Suppressor macrophage treated with lipopolysaccharide for 4 hours (primary cell): ENCODE data around the gene PGA4.
"Not testable (repeated sequence)": the region's sequence is repeated elsewhere in the genome, so short reads cannot be mapped to it uniquely, and the experiment has no call there.

ENCODE experiments used
- DNase-seq: peaks from one replicate; pipeline ENCODE4 v3.0.0-alpha.2; 2020

PGA4 gene

GRCh38 chr11:61252332-61252731 lies 30.2 kb downstream of the PGA4 start:
- not testable (repeated sequence) for DNase-seq

- peak; percentile 81 for DNase-seq
Observed at GRCh38 chr11:61254403-61255025, 32.4 kb downstream of the PGA4 start.

DNA sequence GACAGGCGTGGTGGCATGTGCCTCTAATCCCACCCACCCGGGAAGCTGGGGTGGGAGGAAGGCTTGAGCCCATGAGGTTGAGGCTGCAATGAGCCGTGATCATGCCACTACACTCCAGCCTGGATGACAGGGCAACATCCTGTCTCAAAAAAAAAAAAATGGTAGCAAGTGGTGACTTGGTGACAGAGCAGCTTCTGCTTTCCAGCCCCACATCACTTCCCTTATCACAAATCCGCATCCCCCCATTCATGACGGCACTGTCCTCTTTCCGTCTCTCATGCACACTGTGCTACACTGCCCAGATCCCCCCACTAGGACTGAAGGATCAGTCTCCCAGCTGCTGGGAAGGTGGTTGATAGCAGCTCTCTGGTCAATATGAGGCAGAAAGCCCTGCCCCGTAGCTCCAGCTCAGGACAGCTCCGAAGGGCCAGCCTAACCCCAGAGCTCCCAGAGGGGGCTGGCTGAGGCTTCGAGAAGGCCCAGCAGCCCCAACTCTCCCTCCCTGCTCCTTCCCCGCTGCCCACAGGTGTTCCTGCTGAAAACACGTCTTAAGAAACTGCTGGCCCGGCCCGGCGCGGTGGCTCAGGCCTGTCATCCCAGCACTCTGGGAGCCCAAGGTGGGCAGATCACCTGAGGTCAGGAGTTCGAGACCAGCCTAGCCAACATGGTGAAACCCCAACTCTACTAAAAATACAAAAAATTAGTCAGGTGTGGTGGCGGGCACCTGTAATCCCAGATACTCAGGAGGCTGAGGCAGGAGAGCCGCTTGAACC lies 34.7 kb downstream of the PGA4 start:
- peak; percentile 66 for DNase-seq

DNA sequence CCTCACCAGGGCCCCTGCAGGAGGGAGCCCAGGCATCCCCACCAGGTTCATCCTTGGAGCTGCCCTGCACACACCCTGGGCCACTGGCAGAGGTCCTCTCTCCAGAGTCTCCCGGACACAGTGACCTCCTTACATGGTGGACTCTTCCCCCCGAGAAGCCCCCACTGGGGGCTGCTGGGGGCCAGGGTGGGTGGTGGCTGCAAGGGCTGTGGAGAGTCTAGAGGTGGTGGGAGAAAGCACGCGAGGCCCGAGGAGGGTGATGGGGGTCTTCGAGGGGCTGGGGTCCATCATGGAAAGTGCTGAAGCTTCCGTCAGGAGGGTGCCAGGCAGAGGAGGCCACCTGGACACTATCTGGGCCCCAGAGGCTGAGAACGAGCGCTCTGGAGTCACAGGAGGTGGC lies 36.4 kb downstream of the PGA4 start:
- DNase-seq = no peak

DNA sequence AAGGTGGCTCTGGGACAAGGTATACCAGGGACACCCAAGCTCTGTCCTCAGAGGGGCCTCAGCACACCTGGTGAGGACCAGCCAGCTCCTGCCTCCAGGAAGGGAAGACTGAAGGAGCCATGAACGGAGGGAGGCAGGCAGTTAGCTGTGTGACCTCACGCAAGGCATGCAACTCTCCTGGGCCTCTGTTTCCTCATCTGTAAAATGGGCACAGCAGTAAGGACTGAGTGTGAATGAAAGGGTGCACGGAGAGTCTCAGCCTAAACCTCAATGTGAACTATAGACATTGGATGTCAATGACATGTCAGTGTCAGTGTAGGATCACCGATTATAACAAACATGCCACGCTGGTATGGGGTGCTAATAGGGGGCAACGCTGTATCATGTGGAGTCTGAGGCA lies 37.2 kb downstream of the PGA4 start:
- DNase-seq = no peak

DNA sequence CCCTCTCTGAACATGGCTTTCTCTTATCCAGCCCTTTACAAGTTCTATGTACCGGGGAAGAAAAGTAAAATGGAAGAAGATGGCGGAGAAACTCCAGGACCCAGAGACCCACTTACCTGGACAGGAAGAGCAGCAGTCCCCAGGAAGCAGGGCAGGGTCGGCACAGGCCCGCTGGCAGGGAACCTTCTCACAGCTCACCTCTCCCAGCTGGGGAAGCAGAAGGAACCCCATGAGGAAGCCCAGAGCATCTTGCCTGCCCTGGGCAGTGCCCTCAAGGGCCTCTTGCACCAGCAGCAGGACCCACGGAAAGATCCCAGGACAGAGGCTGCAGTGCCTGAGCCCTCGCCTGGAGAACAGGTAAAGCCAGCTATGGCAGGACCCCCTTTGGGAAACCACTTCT lies 42.2 kb downstream of the PGA4 start:
- DNase-seq = no peak

- DNase-seq = no peak
Observed at GRCh38 chr11:61264795-61265194, 42.6 kb downstream of the PGA4 start.

GRCh38 chr11:61265357-61265756 lies 43.2 kb downstream of the PGA4 start:
- DNase-seq = no peak

- DNase-seq = no peak
Observed at GRCh38 chr11:61266602-61267001, 44.5 kb downstream of the PGA4 start.

GRCh38 chr11:61267437-61267841 lies 45.3 kb downstream of the PGA4 start:
- DNase-seq = no peak

DNA sequence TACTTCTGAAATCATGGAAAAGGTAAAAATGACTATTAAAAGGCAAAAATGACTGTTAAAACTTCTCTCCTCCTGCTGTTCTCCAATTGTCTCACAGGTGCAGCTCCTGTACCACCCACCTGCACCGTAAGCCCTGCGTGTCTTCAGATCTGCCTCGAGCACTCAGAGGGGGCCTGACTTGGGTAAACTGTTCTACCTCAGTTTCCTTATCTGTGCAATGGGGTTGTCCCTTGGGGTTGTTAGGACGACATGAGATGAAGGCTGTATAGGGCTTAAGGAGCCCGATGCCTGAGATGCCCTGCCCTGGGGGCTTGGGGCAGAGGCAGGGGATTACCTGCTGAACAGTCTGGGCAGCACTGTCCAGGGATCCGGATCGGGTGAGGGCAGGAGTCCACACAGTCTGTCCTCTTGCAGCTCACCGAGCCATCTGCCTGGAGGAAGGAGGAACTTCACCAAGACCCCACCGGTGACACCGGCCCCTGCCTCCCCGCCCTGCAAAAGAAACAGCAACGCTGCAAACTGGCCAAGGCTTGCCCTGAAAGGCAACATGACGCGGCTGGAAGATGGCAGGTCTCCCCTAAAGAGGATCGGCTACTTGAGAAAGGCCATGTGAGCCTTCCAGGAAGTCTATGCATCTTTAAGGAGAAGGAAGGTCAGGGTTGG lies 46.6 kb downstream of the PGA4 start:
- no peak for DNase-seq

DNA sequence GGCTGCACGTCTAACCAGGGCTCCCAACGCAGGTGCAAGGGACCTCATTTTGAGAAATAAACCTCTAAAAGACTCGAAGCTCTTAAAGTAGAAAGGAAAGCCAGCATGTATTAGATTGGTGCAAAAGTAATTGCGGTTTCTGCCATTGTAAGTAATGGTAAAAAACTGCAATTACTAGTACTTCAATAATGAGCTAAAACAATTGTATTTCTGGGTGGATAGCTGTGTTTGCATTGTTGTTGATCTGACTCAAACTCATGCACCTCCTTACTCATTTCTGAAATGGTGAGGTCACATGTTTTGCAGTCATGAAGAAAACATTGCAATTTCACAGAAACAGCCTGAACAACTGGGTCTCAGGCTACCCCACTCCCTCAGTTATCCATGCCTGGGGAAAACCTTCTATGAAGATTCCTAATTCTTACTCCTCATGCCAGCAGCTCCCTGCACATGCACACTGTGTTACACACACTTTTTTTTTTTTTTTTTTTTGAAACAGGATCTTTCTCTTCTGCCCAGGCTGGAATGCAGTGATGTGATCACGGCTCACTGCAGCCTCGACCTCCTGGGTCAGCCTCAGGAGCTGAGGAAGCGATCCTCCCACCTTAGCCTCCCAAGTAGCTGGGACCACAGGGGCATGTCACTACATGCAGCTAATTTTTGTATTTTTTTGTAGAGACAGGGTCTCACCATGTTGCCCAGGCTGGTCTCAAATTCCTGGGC lies 48.4 kb downstream of the PGA4 start:
- DNase-seq = peak; percentile 63

GRCh38 chr11:61272731-61273130 lies 50.6 kb downstream of the PGA4 start:
- no peak for DNase-seq

DNA sequence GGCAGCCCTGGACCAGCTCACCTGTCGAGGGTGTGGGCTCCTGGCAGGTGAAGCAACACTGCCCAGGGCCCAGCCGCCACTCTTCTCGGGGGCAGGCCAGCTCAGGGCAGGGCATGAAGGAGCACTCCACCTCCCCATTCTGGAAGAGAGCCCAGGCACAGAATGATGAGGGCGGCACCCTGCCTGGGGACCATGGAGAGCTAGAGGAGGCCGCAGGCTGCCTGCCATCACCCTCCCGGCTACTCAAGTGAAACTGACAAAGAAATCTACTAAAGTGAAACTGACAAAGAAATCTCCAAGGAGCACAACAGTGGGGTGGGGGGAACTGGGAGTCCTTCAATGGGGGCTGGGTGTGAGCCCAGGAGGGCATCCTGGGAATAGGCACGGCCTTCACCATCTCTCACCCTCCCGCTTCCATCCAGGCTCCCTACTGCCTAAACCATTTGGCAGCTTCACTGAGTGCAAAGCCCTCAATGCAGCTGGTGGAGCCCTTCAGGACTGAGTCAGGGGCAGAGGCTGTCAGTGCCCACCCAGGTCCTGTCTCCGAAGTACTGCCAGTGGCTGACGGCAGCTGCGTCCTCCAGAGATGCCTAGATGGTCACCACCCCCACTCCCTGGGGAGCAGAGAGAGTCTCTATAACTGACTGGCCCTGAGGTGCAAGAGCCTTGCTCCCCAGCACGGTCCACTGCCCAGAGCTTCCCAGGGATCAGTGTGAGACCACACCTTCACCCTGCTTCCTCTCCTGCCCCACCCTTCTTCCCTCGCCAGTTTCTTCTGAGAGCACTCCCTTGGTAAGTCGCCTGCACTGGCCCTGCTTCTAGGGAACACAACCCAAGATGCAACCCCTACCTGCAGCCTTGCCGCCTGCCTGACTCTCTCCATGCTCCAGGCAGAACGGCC lies 51.3 kb downstream of the PGA4 start:
- DNase-seq = no peak

- DNase-seq = no peak
Observed at GRCh38 chr11:61274084-61274483, 51.9 kb downstream of the PGA4 start.

- DNase-seq = no peak
Observed at GRCh38 chr11:61275191-61275590, 53.0 kb downstream of the PGA4 start.

GRCh38 chr11:61277186-61278000 lies 55.2 kb downstream of the PGA4 start:
- DNase-seq = no peak

DNA sequence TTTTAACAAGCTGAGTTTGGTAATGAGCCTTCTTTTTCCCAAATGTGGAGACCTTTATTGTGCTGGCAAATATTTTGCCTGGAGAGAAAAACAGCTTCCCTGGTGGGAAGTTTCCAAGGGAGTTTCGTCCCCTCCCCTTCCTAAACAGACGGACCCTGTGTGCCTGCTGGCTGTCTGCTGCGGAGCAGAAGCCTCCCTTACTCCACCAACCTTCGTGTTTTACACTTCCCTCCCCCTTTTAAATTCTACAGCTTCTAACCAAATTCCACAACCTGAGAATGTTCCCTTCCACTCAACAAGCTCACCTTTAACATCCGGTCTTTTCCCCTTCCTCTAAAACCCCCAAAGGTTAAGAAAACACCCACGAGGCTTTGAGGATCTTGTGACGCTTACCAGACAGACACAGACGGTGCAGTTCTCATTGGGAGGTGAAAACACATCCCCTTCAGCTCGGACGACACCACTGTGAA lies 55.9 kb downstream of the PGA4 start:
- DNase-seq = no peak

- no peak for DNase-seq
Observed at GRCh38 chr11:61279934-61280659, 58.0 kb downstream of the PGA4 start.

DNA sequence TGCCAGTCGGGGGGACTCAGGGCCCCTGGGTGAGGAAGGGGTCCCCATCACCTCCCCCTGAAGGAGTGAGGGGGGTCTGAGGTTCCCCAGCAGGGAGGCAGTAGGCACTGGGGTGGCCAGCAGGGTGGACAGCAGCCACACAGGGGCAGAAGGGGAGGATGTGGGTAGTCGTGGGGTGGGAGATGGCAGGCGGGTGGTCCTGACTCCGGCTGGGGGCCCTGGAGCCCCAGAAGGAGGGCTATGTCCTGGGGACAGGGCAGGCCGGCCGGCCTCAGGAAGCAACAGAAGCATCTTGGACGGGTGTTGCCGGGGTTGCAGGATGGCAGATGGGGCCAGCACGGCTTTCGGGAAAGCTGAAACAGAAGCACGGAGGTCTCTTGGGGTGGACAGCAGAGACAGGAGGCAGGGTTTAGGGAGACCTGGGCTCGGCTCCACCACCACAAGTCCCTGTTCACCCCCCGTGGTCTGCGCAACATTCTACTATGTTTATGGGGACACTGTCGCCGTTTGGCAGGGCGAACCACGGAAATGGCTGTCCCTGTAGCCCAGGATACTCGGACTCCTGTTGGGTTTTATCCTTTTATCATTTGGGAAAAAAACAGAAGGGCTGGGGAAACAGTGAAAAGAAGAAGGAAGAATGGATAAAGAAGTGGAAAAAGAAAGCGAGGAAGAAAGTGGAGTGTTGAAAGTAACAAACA lies 58.9 kb downstream of the PGA4 start:
- no peak for DNase-seq
